Fibroblast of villous mesenchyme (primary cell): ENCODE results near the gene KRT15. TPM values are rescaled to one million over a fixed set of nuclear protein-coding genes. Genes with fewer than 3 reads are reported as not detected.

Experiments used
- DNase-seq: peaks from one replicate; pipeline ENCODE4 v3.0.0-alpha.2; 2010; ENCODE audit warnings: low read depth
- H3K4me3 ChIP-seq: 2 replicates; pipeline ENCODE4 v1.5.1; 2011; ENCODE audit warnings: low read depth, mild to moderate bottlenecking, low read length
- total RNA-seq: library from RNA; depleted of rRNA; stranded (reverse); fragments of >200 nt; gene quantifications from 2 replicates; pipeline ENCODE4 v1.2.3, GENCODE V29; 2012
- TF ChIP-seq, protein P1 (sequence below): IDR thresholded peaks from 2 replicates; pipeline ENCODE4 v1.5.1; 2012; ENCODE audit warnings: low read depth, mild to moderate bottlenecking, low read length; ENCODE audit not compliant: insufficient read depth

Gene KRT15
- total RNA-seq, 1 donor: 0.43 TPM

DNA sequence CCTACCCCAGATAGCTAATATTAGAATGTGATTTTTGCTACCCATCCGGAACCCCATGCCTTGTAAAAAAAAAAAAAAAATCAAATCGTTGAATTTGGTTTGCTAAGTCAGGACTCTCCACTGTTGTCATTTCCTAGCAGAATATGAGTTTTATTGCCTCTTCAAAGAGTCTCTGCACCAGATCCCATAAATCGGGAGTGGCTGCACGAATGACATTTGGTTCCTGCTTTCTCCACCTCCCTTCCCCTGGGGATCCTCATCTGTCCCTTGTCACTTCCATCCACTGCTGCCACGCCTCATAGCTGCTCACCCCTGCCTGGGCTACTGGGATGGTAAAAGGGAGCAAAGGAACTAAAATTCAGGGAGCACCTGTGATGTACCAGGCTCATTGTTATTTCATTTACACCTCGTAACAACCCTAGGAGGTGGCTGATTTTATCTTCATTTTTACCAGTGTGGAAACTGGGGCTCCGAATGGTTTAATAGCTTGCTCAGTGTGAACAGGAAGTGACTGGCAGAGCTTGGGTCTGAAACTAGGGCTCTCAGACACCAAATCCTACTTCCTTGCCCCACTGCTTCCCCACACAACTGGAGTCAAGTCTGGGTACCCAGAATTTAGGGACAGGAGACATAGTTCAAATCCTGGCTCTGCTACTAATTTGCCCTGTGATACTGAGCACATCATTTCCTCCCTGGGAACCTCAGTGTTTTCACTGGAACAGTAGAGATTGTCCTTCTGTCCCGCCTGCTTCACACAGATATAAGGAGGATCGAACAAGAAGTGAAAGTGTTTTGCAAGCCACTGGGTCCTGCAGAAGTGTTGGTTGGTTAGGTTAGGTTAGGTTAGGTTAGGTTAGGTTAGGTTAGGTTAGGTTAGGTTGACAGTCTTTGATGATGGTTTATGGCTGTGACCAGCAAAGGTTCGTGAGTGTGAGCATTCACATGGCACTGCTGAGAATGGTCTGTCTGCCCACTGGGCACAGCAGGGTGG, 28.4 kb downstream of the KRT15 start:
- no peak for DNase-seq
- no peak overlapping the region for H3K4me3 ChIP-seq
- TF ChIP-seq, protein P1, sequence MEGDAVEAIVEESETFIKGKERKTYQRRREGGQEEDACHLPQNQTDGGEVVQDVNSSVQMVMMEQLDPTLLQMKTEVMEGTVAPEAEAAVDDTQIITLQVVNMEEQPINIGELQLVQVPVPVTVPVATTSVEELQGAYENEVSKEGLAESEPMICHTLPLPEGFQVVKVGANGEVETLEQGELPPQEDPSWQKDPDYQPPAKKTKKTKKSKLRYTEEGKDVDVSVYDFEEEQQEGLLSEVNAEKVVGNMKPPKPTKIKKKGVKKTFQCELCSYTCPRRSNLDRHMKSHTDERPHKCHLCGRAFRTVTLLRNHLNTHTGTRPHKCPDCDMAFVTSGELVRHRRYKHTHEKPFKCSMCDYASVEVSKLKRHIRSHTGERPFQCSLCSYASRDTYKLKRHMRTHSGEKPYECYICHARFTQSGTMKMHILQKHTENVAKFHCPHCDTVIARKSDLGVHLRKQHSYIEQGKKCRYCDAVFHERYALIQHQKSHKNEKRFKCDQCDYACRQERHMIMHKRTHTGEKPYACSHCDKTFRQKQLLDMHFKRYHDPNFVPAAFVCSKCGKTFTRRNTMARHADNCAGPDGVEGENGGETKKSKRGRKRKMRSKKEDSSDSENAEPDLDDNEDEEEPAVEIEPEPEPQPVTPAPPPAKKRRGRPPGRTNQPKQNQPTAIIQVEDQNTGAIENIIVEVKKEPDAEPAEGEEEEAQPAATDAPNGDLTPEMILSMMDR: no peak

DNA sequence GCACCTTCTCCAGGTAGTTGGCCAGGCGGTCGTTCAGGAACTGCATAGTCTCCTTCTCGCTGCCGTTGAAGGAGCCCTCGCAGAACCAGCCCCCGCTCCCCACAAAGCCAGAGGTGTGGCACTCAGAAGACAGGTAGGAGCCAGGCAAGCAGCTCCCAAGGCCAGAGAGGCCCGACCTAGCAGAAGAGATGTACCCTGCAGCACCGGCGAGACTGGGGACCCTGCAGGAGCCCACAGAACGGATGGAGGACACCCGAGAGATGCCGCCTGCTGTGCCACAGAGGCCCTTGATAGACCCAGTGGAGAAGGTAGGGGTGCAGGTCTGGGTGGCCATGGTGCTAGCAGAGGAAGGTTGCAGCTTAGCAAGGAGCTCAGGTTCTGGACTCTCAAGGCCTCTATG, 29.2 kb downstream of the KRT15 start, which contains the start of gene KRT36:
Gene KRT36 (minus strand): TSS at position 380 of the 400 bp plus-strand sequence. CDS start 46 bp downstream, at position 334.
- H3K4me3 ChIP-seq: no peak within 1 kb of the TSS
- TF ChIP-seq, protein P1: no peak
- DNase-seq: no peak

DNA sequence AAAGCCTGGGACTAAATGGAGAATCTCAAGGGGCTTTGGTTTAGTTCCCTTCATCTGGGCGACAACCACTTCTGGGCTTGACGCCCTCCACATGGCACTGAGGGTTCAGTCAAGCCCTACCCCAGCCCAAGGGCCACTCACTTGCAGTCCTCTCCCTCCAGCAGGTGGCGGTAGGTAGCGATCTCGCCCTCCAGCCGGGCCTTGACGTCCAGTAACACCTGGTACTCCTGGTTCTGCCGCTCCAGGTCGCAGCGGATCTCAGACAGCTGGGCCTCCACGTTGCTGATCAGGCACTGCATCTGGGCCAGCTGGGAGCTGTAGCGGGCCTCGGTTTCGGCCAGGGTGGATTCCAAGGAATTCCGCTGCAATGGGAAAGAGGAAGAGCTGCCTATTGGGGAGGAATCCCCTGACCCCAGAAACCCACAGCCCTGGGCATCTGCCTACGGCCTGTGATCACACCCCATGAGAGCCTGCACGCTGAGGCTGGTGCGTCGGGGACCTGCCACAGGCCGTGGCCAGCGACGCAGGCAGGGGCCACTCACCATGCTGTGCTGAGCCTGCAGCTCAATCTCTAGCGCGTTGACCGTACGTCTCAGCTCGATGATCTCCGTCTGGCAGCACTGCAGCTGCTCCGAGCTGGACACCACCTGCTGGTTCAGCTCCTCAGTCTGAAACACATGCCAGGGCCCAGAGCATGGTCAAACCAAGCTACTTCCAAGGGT, 31.7 kb downstream of the KRT15 start:
- TF ChIP-seq, protein P1: peak; percentile 46
- no peak overlapping the region for H3K4me3 ChIP-seq
- DNase-seq: no peak

DNA sequence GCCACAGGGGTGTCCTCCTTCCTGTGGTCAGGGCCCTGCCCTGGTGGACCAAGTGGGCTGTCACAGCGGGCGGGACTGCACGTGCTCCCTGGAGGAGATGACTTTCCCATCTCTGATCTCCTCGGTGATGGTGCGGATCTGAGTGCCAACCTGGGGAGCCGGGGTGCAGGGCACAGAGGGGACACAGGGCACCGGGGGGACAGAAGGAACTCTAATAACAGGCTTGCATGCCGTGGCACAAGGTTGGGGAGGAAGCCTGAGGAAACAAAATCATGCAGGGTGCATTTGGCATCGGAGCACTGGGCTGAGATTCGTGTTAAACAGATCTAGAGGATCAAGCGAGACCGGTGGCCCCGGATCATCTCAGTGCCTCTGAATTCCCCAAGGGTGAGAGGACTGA, 32.4 kb downstream of the KRT15 start:
- TF ChIP-seq, protein P1: no peak
- no peak overlapping the region for H3K4me3 ChIP-seq
- no peak for DNase-seq

DNA sequence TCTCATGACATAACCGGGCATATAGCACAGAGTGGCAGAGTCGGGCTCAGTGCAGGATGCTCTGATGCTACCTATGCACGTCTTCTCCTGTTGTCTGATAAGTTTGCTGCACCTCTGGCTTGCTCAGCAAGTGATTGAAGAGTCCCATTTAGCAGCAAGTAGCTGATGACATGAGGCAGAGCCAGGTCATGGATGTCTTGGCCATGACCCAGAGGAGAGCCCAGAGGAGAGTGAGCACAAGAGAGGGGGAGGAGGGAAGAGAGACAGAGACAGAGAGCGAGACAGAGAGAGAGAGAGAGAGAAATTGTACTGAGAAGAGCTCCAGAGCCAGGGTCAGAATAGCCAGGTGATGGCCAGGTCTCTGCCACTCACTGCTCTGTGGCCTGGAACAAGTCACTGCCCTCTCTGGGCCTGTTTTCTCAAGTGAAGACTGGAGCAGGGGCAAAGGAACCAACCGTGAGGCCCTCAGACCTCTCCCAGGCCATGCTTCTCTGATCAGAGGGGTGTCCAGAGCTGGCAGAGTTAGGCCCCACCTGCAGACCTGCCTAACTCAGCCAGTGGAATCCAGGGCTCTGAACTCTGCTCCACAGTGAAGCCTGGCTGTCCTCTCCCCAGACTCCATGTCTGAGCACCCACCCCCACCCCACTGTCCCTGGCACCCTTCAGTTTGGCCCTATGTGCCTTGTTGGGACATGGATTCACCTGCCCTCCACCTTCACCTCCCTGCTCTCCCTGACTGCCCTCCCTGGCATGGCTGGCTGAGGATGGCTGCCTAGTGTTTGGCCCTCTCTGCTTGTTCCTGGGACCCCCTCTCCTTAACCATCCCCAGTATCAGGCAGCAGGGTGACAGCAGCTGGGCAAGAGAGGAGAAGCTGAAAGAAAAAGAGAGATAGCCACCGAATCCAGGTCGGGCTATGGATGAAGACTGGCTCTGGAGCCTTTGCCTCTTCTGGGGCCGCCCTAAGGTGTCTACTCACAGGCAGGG, 33.5 kb downstream of the KRT15 start:
- H3K4me3 ChIP-seq: no peak overlapping the region
- no peak for DNase-seq

More for the DNA sequence above, 33.5 kb downstream of the KRT15 start:
- TF ChIP-seq, protein P1: no peak
